ENCODE results near the gene C1orf232.

The C1orf232 gene

DNA sequence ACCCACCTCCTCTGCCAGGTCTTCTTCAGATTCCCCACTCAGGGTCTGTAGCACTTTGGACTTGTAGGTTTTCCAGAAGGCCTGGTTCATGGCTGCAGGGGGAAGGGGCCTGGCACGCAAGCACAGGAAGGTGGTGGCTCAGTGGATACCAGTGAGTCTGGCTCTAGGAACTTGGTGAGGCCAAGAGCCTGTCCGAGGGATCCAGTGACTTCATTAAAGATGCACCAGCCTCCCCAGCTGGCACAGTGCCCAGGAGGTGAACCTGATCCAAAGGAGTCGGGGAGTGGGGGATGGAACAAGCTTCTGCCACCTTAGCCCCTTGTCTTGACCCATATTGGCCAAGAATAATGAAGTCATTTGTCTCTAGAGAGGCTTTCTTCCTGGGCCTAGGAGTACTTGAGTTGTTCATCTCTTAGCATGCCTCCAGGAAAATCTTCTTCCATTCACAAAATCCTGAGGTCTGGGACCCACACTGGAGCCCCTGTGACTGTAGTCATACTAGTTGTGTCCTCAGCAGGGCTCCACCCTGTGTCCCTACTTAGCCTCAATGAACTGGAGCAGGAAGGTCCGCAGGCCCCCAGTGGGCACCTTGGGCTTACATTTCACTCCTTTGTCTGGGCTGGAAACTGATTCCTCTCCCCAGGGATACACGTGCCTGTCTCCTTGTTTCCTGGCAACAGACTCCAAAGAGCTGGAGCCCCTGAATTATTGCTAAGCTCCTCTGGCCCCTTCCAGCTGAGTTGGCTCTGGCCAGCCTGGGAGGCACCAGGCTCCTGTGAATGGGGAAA is at the start of gene C1orf232:
Gene C1orf232 (minus strand): TSS at position 554 of the 788 bp plus-strand sequence. CDS start 464 bp downstream, at position 90.
- FAIRE-seq: no peak
- DNase-seq (ENCODE audit: extremely low spot score, insufficient read length, low read depth): no peak

DNA sequence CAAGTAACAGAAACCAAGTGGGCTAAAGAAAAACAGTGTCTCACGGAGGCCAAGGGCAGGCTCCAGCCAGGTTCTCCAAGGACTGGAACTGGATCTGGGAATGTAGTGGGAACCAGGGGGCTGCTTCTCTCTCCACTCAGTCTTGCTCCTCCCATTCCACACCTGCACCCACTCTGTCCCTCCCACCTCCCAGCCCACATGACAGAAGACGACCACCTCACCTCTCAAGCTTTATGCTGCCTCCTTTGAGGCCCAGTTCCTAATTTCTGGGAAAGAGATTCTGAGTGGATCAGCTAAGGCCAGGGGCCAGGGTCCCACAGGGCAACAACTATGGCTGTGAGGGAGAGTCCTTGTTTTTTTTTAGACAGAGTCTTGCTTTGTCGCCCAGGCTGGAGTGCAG is 46.5 kb upstream of the C1orf232 start:
- FAIRE-seq: no peak

DNA sequence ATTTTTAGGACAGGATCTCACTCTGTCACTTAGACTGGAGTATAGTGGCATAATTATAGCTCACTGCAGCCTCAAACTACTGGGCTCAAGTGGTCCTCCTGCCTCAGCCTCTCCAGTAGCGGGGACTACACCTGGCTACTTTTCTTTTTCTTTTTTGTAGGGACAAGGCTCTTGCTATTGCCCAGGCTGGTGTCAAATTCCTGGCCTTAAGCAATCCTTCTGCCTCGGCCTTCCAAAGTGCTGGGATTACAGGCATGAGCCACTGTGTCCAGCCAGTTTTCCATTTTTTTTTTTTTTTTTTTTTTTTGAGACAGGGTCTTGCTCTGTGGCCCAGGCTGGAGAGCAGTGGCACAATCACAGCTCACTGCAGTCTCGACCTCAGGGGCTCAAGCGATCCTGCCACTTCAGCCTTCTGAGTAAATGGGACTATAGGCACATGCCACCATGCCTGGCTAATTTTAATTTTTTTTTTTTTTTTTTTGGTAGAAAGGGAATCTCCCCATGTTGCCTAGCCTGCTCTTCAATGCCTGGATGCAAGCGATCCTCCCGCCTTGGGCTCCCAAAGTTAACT is 44.7 kb upstream of the C1orf232 start:
- no peak for FAIRE-seq
- DNase-seq (ENCODE audit: extremely low spot score, insufficient read length, low read depth): no peak

More for the DNA sequence above, 46.5 kb upstream of the C1orf232 start:
- no peak for DNase-seq (ENCODE audit: extremely low spot score, insufficient read length, low read depth)

DNA sequence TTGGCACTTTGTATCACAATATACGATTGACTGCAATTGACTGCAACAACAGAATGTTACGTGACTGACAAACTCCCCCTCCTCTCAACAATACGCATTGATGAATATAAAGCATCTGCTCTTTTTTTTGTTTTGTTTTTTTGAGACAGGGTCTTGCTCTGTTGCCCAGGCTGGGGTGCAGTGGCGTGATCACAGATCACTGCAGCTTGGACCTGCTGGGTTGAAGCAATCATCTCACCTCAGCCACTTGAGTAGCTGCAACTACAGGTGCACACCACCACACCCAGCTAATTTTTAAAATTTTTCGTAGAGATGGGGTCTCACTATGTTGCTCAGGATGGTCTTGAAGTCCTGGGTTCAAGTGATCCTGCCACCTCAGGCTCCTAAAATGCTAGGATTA is 44.0 kb upstream of the C1orf232 start:
- DNase-seq (ENCODE audit: extremely low spot score, insufficient read length, low read depth): no peak
- no peak for FAIRE-seq

DNA sequence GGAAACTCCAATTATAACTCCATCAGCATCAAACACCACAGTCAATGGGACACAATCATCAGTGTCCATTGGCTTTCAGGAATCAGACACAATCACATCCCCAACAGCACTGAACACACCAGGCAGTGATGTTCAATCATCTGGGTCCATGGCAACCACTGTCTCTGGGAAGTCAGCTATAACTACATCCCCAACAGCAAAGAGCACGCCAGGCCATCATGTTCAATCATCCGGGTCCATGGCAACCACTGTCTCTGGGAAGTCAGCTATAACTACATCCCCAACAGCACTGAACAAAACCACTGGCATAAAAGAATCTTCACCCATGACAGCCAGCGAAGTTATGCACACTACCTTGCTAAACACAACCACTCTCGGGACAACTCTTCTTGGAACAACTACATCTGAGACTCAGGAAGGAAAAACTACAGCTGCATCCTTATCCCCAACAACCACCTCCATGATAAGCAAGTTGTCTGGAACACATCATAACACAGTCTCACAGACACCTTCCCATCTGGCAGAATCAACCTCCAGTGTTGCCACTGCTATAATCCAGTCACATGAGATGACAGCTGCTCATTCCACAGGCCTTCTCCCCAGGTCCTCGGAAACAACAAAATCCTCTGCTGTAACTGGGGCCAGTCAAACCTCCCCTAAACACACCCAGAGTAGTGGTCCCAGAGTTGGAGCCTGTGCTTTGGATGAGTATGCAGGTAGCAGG is 41.5 kb upstream of the C1orf232 start:
- DNase-seq (ENCODE audit: extremely low spot score, insufficient read length, low read depth) (no peak), FAIRE-seq (no peak)

DNA sequence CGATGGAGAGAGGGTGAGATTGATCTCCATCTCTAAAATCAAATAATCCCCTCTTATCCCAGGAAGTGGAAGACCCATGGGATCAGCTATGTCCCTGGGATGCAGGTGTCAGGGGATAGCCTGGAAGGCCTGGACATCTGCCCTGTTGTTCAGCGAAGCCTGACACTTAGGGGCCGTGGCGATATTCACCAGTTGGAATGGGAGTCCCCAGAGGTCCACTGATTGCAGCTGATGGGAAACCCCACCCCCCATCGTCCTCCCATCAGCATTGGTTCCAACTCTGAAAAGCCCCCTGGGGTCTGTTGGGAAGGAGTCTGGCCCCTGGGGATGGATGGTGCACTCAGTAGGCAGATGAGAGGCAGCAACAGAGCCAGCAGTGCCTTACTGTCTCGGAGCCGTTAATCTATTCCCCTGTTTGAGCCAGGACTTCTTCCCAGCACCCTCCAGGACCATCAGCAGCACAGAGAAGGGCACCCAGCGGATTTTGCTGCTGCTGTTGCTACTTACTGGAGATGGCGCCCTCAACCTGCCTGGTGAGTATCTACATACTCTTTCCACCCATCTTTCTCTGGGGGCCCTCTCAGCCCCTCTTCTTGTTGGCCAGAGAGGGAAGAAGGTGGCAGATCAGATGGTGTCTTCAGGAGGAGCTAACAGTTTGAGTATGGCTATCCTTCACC is 35.0 kb upstream of the C1orf232 start:
- DNase-seq (ENCODE audit: extremely low spot score, insufficient read length, low read depth): no peak
- no peak for FAIRE-seq

DNA sequence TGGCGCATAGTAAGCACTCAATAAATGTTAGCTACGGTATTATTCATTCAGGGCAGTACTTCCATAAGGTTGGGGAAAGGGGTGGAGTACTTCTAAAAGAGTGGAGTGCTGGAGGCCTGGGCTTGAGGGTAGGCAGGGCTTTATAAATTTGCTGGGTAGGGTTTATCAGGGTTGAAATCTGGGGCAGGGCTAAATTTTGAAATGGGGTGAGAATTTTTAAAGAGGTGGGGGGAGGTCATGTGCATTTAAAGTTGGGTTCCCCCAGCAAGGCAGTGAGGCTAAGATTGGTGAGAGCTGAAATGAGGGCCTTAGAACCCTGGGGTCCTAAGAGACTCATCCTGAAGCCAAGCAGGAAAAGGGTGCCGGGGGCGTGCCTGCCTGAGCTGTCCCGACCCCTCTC is 31.6 kb upstream of the C1orf232 start:
- DNase-seq (ENCODE audit: extremely low spot score, insufficient read length, low read depth): no peak
- FAIRE-seq: no peak

DNA sequence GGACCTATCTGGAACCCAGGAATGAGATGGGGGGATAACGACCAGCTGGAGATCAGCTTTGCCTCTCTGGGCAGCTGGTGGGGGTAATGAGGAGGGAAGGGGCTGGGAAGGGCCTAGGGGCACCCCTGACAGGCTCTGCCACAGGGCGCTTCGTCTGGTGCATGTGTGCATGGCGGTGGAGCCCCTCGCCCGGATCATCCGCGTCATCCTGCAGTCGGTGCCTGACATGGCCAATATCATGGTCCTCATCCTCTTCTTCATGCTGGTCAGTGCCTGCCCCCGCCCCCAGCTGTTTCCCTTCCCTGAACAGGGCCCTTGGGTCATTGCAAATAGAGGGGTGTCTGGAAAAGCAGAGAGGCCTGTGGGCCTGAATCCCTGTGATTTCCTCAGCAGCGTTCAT is 29.1 kb upstream of the C1orf232 start:
- no peak for FAIRE-seq
- no peak for DNase-seq (ENCODE audit: extremely low spot score, insufficient read length, low read depth)

DNA sequence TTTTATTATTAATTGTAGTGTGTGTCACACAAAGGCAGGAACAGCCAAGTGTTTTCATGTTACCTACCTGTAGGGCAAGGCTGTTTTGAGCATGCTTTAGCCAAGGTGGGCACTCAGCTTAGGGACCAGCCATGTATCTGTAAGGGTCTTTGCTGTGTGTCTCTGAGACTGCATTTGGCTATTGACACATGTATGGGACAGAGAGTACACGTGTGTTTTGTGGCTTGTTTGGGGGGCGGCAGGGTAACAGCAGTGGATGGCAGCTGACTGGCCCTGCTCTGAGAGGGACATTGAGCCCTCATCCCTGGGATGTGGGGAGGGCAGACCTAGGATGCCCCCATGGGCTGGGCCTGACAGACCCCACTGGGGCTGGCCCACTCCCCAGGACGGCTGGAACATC is 28.5 kb upstream of the C1orf232 start:
- FAIRE-seq (no peak), DNase-seq (ENCODE audit: extremely low spot score, insufficient read length, low read depth) (no peak)

DNA sequence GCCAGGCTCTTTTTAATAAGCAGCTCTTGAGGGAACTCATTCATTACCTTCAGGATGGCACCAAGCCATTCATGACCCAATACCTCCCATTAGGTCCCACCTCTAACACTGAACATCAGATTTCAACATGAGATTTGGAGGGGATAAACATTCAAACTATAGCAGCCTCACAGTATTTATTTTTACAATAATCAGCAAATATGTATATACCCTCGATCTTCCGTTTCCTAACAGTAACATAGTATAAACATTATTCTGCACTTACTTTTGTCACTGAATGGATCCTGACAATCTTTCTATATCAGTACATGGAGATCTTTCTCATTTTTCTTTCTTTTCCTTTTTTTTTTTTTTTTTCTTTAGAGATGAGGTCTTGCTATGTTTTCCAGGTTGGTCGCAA is 27.0 kb upstream of the C1orf232 start:
- DNase-seq (ENCODE audit: extremely low spot score, insufficient read length, low read depth) (no peak), FAIRE-seq (no peak)

DNA sequence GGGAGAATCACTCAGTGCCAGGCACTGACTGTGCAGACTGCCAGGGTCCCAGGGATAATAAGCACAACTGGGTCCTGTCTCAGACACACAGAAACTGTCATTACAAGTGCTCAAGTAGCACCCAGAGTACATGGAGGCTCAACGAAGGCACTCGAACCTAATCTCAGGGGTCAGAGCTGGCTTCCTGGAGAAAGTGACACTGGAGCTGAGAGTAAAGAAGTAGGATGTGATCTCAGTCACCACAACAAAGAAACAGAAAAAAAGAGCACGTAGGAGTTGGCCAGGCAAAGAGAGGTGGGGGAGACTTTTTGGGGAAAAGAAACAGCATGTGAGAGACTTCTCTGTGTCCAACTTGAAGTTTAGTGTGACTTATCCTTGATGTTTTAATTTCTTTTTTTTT is 23.0 kb upstream of the C1orf232 start:
- FAIRE-seq (no peak), DNase-seq (ENCODE audit: extremely low spot score, insufficient read length, low read depth) (no peak)

DNA sequence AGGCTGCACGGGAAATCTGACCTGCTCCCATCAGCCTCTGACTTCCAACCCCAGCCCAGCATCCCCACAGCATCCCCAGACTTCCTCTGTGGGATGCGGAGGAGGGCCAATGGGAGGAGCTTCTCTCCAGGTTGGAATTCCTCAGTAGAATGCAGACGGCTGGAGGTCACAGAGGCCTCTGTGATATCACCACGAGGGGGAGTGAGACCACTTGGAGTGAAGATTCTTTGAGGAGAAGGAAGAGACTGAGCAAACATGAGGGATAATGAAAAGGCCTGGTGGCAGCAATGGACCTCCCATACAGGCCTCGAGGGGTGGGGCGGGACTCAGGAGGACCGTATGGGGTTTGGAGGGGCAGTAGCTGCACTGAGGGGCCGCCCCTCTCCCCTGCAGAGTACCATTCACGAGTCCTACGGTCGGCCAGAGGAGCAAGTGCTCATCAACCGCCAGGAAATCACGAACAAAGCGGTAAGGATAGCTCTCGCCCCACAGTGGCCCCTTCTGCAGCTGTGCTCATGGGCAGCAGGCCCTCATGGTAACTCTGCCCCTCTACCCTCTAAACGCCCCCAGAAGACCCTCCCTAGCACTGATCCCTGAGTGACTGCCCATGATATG is 21.7 kb upstream of the C1orf232 start, which contains the start of gene CATSPER4:
Gene CATSPER4 (plus strand): TSS at position 230 of the 615 bp plus-strand sequence. CDS start 26 bp downstream, at position 256.
- FAIRE-seq (no peak), DNase-seq (ENCODE audit: extremely low spot score, insufficient read length, low read depth) (no peak)

DNA sequence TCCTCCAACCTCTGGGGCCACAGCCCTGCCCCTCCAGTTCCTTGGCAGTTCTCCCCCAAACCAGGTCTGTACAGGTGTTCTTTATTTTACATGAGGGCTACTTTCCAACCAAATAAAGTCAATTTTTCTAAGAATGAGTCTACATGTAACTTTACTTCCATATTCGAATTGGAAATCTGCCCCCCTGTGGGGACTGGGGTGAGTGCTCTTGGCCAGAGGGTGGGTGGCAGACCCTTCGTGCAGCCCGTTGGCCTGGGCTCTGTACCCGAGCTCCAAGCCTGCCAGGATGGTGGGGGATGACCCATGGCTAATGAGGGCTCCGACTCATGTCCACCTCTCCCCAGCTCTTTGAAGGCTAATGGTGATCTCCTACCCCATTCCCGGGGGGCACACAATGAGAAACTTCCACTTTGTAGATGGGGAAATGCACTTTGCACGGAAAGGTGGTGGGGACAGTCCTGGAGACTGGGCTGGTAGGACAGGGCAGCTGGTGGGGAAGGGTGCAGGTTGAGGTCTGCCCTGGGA is 21.1 kb upstream of the C1orf232 start:
- FAIRE-seq (no peak), DNase-seq (ENCODE audit: extremely low spot score, insufficient read length, low read depth) (no peak)

DNA sequence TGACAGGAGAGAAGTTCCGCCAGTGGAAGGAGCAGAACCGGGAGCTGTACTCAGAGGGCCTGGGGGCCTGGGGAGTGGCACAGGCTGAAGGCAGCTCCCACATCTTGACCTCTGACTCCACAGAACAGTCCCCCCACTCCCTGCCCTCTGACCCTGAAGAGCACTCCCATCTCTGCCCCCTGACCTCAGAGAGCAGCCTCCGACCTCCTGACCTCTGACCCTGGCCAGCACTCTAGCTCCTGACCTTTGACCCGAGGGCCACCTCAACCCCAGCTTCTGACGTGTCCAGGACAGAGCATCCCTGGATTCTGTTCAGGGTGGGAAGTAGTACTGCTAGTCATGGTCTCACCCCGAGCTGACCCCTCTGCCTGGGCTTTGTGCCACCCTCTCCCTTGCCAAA is 20.6 kb upstream of the C1orf232 start:
- no peak for FAIRE-seq

DNA sequence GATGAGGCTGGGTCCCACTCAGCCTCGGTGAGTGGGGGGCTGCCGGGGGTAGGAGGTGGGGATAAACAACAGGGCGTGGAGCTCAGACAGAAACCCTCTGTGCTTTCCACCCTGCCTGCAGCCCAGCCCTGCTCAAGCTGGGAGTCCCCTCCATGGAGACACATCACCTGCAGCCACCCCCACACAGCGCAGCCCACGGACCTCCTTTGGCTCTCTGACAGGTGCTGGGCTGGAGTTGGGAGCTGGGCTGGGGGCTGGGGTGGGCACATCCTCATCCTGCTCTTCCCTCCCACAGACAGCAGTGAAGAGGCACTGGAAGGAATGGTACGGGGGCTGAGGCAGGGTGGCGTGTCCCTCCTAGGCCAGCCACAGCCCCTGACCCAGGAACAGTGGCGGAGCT is 19.7 kb upstream of the C1orf232 start:
- FAIRE-seq: no peak
- DNase-seq (ENCODE audit: extremely low spot score, insufficient read length, low read depth): no peak

More for the DNA sequence above, 20.6 kb upstream of the C1orf232 start:
- DNase-seq (ENCODE audit: extremely low spot score, insufficient read length, low read depth): no peak

DNA sequence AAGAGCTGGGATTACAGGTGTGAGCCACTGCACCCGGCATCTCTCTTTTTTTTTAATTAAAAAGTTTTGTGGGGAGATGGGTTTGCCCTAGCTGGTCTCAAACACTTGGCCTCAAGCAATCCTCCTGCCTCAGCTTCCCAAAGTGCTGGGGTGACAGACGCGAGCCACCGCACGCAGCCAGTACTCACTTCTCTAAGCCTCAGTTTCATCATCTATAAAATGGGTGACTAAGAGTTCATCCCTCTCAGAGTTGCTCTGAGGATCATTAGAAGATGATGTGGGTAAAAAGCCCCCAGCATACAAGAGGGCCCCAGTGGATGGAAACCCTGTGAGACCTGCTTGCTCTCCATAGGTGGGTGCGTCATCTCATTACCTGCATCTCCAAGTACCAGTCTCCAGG is 19.1 kb upstream of the C1orf232 start:
- DNase-seq (ENCODE audit: extremely low spot score, insufficient read length, low read depth) (no peak), FAIRE-seq (no peak)

DNA sequence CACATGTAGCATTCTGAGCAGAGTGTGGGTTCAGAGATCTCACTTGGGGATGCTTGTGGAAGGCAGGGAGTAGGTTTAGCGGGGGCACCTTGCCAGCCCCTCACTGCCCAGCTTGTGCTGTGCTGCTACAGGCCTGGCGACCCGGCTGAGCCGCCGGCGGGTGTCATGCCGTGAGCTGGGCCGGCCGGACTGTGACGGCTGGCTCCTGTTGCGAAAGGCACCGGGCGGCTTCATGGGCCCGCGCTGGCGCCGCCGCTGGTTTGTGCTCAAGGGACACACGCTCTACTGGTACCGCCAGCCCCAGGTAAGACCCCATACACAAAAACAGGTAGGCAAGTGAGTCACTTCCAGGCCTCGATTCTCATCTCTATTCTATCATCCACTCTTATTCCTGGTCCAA is 16.1 kb upstream of the C1orf232 start:
- FAIRE-seq: no peak
- no peak for DNase-seq (ENCODE audit: extremely low spot score, insufficient read length, low read depth)

DNA sequence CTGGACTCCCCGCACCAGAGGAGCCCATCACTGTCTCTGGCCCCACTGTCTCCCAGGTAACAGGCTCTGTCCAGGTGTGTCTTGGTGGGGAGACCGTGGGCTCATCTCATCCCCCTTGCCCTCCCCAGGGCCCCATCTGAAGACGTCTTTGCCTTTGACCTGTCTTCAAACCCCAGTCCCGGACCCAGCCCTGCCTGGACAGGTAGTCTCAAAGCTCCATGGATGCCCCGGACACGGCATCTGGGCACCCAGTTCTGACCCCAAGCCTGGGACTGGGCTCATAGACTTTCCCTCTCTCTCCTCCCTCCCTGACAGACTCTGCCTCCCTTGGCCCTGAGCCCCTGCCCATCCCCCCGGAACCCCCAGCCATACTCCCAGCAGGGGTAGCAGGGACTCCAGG is 15.3 kb upstream of the C1orf232 start:
- no peak for DNase-seq (ENCODE audit: extremely low spot score, insufficient read length, low read depth)
- no peak for FAIRE-seq

DNA sequence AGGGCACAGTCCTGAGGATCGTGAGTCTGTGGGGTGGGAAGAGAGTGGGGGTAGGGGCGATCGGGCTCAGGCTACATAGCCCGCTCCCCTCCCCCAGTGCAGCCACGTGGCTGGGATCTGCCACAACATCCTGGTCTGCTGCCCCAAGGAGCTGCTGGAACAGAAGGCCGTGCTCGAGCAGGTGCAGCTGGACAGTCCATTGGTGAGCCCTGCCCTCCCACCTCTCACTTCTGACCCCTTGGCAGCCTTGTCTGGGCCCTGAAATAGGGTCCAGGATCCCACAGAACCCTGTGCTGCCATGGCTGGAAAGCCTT is 13.6 kb upstream of the C1orf232 start:
- FAIRE-seq (no peak), DNase-seq (ENCODE audit: extremely low spot score, insufficient read length, low read depth) (no peak)
